ENCODE results near the gene WDR83. TPM values are rescaled to one million over a fixed set of nuclear protein-coding genes. Genes with fewer than 3 reads are reported as not detected.
"Not testable (repeated sequence)": the region's sequence is repeated elsewhere in the genome, so short reads cannot be mapped to it uniquely, and the experiment has no call there.

The WDR83 gene
- total RNA-seq, 3 donors from 2014 or later (not counting 1 experiment from before 2014, with no cell fraction given), result 17.0 to 25.8 (median 25.1) TPM

- H3K4me1 Mint-ChIP-seq; H3K4me3 ChIP-seq (ENCODE audit: low read length); H3K27ac ChIP-seq (ENCODE audit: low read length); H3K4me1 ChIP-seq (ENCODE audit: control insufficient read depth, insufficient read depth, low read length); H3K27me3 Mint-ChIP-seq (ENCODE audit: low read depth in 2 of 2); H3K9me3 Mint-ChIP-seq; DNase-seq; H3K4me3 Mint-ChIP-seq; ATAC-seq; intact Hi-C loops (cut with micrococcal nuclease); H3K27me3 ChIP-seq (ENCODE audit: control insufficient read depth, insufficient read depth, low read length); H3K36me3 Mint-ChIP-seq; H3K27ac Mint-ChIP-seq; H3K9me3 ChIP-seq (ENCODE audit: control insufficient read depth, insufficient read depth, low read length): not testable (repeated sequence)
- 96% methylated on average over 7 of the region's 9 CpGs for WGBS (ENCODE audit: insufficient coverage)
- peaks cover 47% of the 10 kb centered on the region for H3K36me3 ChIP-seq (ENCODE audit: control insufficient read depth, insufficient read depth, low read length)
These were observed 46.7 kb downstream of the WDR83 start for GRCh38 chr19:12713304-12713703.

- no peak overlapping the region for H3K4me3 Mint-ChIP-seq
- H3K4me1 Mint-ChIP-seq, result peaks cover 0 to 10% of the 10 kb centered on the region in 2 donors
- H3K27ac Mint-ChIP-seq, result no peak overlapping the region
- intact Hi-C loops (cut with micrococcal nuclease), result no loop called here
- Histone ChIP-seq H3K27me3 (ENCODE audit: control insufficient read depth, insufficient read depth, low read length) (no peaks in the 10 kb centered on the region), H3K36me3 (ENCODE audit: control insufficient read depth, insufficient read depth, low read length) (peaks cover 44% of the 10 kb centered on the region), H3K27ac (ENCODE audit: low read length) (no peak overlapping the region), H3K4me3 (ENCODE audit: low read length) (no peak overlapping the region), H3K4me1 (ENCODE audit: control insufficient read depth, insufficient read depth, low read length) (no peaks in the 10 kb centered on the region), H3K9me3 (ENCODE audit: control insufficient read depth, insufficient read depth, low read length) (no peaks in the 10 kb centered on the region)
- no peak for TF ChIP-seq CTCF (IDR thresholded peaks at IDR 0.05)
- 96% methylated on average over 15 of the region's 15 CpGs for WGBS (ENCODE audit: insufficient coverage)
- no peaks in the 10 kb centered on the region for H3K27me3 Mint-ChIP-seq (ENCODE audit: low read depth in 2 of 2)
- H3K36me3 Mint-ChIP-seq, result no peaks in the 10 kb centered on the region
- ATAC-seq (no peak), DNase-seq (no peak)
- H3K9me3 Mint-ChIP-seq, result no peaks in the 10 kb centered on the region
These were observed 48.5 kb downstream of the WDR83 start for GRCh38 chr19:12715102-12715501.

- intact Hi-C loops (cut with micrococcal nuclease), result loop anchor here (2.0 kb wide), 1 partner anchor 41 kb away; no protein-coding TSS in a partner anchor
- H3K27ac Mint-ChIP-seq, result no peak overlapping the region
These were observed 49.3 kb downstream of the WDR83 start for GRCh38 chr19:12715929-12716328.

GRCh38 chr19:12720296-12720695, 53.7 kb downstream of the WDR83 start:
- Histone ChIP-seq H3K9me3 (ENCODE audit: control insufficient read depth, insufficient read depth, low read length) (no peaks in the 10 kb centered on the region), H3K4me3 (ENCODE audit: low read length) (no peak overlapping the region), H3K27ac (ENCODE audit: low read length) (no peak overlapping the region), H3K36me3 (ENCODE audit: control insufficient read depth, insufficient read depth, low read length) (peaks cover 13% of the 10 kb centered on the region), H3K4me1 (ENCODE audit: control insufficient read depth, insufficient read depth, low read length) (peaks cover 36% of the 10 kb centered on the region), H3K27me3 (ENCODE audit: control insufficient read depth, insufficient read depth, low read length) (no peaks in the 10 kb centered on the region)
- ATAC-seq (no peak), DNase-seq (no peak)
- 95% methylated on average over 9 of the region's 10 CpGs for WGBS (ENCODE audit: insufficient coverage)
- Mint-ChIP-seq H3K36me3 (no peaks in the 10 kb centered on the region), H3K4me3 (peak overlapping the region; percentile 65), H3K9me3 (no peaks in the 10 kb centered on the region), H3K27me3 (ENCODE audit: low read depth in 2 of 2) (no peaks in the 10 kb centered on the region), H3K4me1 (peaks cover 26 to 47% of the 10 kb centered on the region in 2 donors), H3K27ac (peak overlapping the region; percentile 29 to 96)
- no peak for TF ChIP-seq CTCF (IDR thresholded peaks at IDR 0.05)
- intact Hi-C loops (cut with micrococcal nuclease), result loop anchor here (5.0 kb wide), 3 partner anchors 38 to 72 kb away; partner anchors contain the start of genes DHPS, JUNB, MAN2B1 and WDR83

More at GRCh38 chr19:12715929-12716328, 49.3 kb downstream of the WDR83 start:
- Mint-ChIP-seq H3K27me3 (ENCODE audit: low read depth in 2 of 2) (no peaks in the 10 kb centered on the region), H3K4me3 (no peak overlapping the region), H3K4me1 (peaks cover 0 to 16% of the 10 kb centered on the region in 2 donors), H3K9me3 (no peaks in the 10 kb centered on the region), H3K36me3 (no peaks in the 10 kb centered on the region)
- Histone ChIP-seq H3K4me1 (ENCODE audit: control insufficient read depth, insufficient read depth, low read length) (peaks cover 8% of the 10 kb centered on the region), H3K27me3 (ENCODE audit: control insufficient read depth, insufficient read depth, low read length) (no peaks in the 10 kb centered on the region), H3K9me3 (ENCODE audit: control insufficient read depth, insufficient read depth, low read length) (no peaks in the 10 kb centered on the region), H3K27ac (ENCODE audit: low read length) (no peak overlapping the region), H3K36me3 (ENCODE audit: control insufficient read depth, insufficient read depth, low read length) (peaks cover 38% of the 10 kb centered on the region), H3K4me3 (ENCODE audit: low read length) (no peak overlapping the region)
- DNase-seq, result no peak
- no peak for TF ChIP-seq CTCF (IDR thresholded peaks at IDR 0.05)
- WGBS (ENCODE audit: insufficient coverage), result 97% methylated on average over 3 of the region's 3 CpGs
- no peak for ATAC-seq

Data from natural killer cell (primary cell).